ENCODE results near the gene CNOT2. TPM values are rescaled to one million over a fixed set of nuclear protein-coding genes. Genes with fewer than 3 reads are reported as not detected.

CNOT2 gene
- polyA plus RNA-seq, 1 experiment: 56.9 TPM

DNA sequence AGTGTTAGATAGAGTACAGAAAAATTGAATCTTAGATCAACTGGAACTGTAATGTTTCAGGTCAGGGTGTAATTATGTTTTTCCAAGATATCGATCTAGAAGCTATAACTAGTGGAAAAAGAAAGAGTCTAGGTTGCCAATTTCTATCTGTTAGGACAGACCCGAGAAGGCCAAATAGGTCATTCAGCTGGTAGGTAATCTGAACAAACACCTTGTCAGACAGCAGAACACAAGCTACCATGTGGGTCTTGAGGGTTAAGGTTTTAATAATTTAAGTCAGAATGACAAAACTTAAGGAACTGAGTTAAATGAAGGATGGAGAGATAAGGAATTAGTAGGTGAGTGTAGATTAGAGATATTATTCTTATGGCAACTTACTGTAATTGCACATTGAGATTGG, 78.0 kb downstream of the CNOT2 start:
- Histone ChIP-seq H3K27me3 (ENCODE audit: control insufficient read depth, insufficient read depth, low read length) (no peaks in the 10 kb centered on the region), H3K36me3 (ENCODE audit: control insufficient read depth, insufficient read depth, low read length) (peaks cover 4% of the 10 kb centered on the region; the same call in 1 of the 2 replicates), H3K4me3 (ENCODE audit: low read depth, low read length) (no peak overlapping the region)
- TF ChIP-seq, protein P1, sequence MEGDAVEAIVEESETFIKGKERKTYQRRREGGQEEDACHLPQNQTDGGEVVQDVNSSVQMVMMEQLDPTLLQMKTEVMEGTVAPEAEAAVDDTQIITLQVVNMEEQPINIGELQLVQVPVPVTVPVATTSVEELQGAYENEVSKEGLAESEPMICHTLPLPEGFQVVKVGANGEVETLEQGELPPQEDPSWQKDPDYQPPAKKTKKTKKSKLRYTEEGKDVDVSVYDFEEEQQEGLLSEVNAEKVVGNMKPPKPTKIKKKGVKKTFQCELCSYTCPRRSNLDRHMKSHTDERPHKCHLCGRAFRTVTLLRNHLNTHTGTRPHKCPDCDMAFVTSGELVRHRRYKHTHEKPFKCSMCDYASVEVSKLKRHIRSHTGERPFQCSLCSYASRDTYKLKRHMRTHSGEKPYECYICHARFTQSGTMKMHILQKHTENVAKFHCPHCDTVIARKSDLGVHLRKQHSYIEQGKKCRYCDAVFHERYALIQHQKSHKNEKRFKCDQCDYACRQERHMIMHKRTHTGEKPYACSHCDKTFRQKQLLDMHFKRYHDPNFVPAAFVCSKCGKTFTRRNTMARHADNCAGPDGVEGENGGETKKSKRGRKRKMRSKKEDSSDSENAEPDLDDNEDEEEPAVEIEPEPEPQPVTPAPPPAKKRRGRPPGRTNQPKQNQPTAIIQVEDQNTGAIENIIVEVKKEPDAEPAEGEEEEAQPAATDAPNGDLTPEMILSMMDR (IDR thresholded peaks at IDR 0.05; ENCODE audit: insufficient read depth, low read depth, low read length): no peak
- no peak for DNase-seq (ENCODE audit: low read depth)
- ChIA-PET CTCF (no interaction called here), POLR2A (no interaction called here)

DNA sequence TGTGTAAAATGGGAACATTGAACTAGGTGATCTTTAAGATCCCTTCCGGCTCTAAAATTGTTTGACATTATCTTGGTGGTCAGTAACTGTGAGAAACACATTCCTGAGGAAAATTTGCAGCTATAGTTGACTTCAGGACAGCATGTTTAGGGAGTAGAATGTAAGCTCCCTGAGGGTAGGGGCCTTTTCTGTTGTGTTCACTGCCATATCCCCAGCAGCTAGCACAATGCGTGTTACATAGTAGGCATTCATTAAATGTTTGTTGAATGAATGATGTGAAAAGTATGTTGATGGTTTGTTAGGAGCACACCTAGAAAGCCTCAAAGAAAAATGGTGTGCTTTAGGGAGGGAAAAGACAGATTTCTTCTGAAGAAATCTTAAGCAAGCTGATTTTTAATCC, 84.3 kb downstream of the CNOT2 start:
- Histone ChIP-seq H3K4me3 (ENCODE audit: low read depth, low read length) (no peak overlapping the region), H3K36me3 (ENCODE audit: control insufficient read depth, insufficient read depth, low read length) (peaks cover 2% of the 10 kb centered on the region; the same call in 1 of the 2 replicates), H3K27me3 (ENCODE audit: control insufficient read depth, insufficient read depth, low read length) (no peaks in the 10 kb centered on the region)
- DNase-seq (ENCODE audit: low read depth): no peak
- ChIA-PET POLR2A (interaction anchor here (0.6 kb wide), 1 partner anchor 44 kb away, joined by 3 read pairs; no protein-coding TSS in a partner anchor), CTCF (interaction anchor here (1.4 kb wide), 1 partner anchor 25 kb away, joined by 5 read pairs; no protein-coding TSS in a partner anchor)
- TF ChIP-seq, protein P1 (IDR thresholded peaks at IDR 0.05; ENCODE audit: insufficient read depth, low read depth, low read length): no peak

DNA sequence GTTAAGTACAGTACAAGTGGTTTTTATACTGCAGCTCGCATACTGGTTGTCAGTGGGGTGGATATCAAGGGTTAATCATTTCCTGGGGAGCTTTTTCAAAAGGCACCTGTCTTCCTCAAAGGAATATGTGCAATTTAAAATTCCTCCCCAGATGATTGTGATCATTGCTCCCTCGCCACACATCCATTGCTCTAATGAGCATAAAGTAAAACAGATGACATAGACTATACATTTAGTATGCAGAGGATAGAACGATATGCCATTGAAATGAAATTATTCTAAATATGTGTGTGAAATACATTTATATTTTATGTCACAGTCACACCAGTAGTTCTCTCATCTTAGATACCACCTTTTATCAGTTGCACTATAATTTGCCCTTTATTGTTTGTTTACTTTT, 86.5 kb downstream of the CNOT2 start:
- POLR2A ChIA-PET: no interaction called here
- DNase-seq (ENCODE audit: low read depth): no peak

DNA sequence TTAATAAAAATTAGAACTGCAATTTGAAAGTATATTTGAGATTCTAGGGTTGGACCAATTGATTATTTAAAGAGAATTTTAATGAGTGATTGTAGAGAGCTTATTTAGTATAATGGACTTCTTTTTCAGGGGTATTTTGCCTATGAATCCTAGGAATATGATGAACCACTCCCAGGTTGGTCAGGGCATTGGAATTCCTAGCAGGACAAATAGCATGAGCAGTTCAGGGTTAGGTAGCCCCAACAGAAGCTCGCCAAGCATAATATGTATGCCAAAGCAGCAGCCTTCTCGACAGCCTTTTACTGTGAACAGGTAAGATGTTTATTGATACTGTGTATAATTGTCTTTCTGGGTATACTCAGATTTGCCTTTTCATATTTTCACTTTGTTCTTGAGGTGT, 86.9 kb downstream of the CNOT2 start:
- ChIA-PET CTCF (no interaction called here), POLR2A (no interaction called here)
- no peaks in the 10 kb centered on the region for H3K27me3 ChIP-seq (ENCODE audit: control insufficient read depth, insufficient read depth, low read length)
- no peak for DNase-seq (ENCODE audit: low read depth)
- TF ChIP-seq, protein P1 (IDR thresholded peaks at IDR 0.05; ENCODE audit: insufficient read depth, low read depth, low read length): no peak
- H3K4me3 ChIP-seq (ENCODE audit: low read depth, low read length): no peak overlapping the region
- no peaks in the 10 kb centered on the region for H3K36me3 ChIP-seq (ENCODE audit: control insufficient read depth, insufficient read depth, low read length)

More for the DNA sequence above, 86.5 kb downstream of the CNOT2 start:
- CTCF ChIA-PET: no interaction called here
- no peaks in the 10 kb centered on the region for H3K27me3 ChIP-seq (ENCODE audit: control insufficient read depth, insufficient read depth, low read length)
- H3K4me3 ChIP-seq (ENCODE audit: low read depth, low read length): no peak overlapping the region
- no peaks in the 10 kb centered on the region for H3K36me3 ChIP-seq (ENCODE audit: control insufficient read depth, insufficient read depth, low read length)
- TF ChIP-seq, protein P1 (IDR thresholded peaks at IDR 0.05; ENCODE audit: insufficient read depth, low read depth, low read length): no peak

DNA sequence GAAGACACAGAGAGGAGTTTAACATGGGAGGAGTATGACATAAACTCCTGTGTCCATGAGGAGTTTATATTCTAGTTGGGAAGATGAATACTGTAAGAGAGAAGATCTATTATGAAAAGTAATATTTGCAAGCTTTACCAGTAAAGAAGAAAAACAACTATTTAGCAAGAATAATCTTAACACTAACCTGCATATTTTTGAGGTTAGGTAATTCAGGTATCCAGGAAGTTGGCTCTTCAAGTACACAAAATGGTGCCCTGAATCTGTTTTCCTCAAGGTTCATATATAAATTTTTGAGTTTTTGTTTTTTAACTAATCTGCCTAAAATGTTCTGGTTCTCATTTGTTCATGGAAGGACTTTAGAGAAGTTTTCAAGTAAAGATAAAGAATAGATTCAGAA, 89.0 kb downstream of the CNOT2 start:
- ChIA-PET CTCF (no interaction called here), POLR2A (no interaction called here)
- TF ChIP-seq, protein P1 (IDR thresholded peaks at IDR 0.05; ENCODE audit: insufficient read depth, low read depth, low read length): no peak
- peaks cover 2% of the 10 kb centered on the region; the same call in 1 of the 2 replicates for H3K36me3 ChIP-seq (ENCODE audit: control insufficient read depth, insufficient read depth, low read length)
- H3K4me3 ChIP-seq (ENCODE audit: low read depth, low read length): no peak overlapping the region
- H3K27me3 ChIP-seq (ENCODE audit: control insufficient read depth, insufficient read depth, low read length): no peaks in the 10 kb centered on the region
- DNase-seq (ENCODE audit: low read depth): no peak

All from BJ (cell line).